ENCODE results near the gene WDR64. TPM values are rescaled to one million over a fixed set of nuclear protein-coding genes. Genes with fewer than 3 reads are reported as not detected.

WDR64 gene
- total and polyA plus RNA-seq, 3 donors from 2014 or later = 4.3 to 7.1 (median 5.5) TPM

GRCh38 chr1:241682921-241683320 lies 30.8 kb downstream of the WDR64 start:
- no peak overlapping the region for H3K4me3 ChIP-seq
- TF ChIP-seq CTCF (IDR thresholded peaks at IDR 0.05) (no peak), POLR2A (IDR thresholded peaks at IDR 0.05) (no peak)
- no peaks in the 10 kb centered on the region for H3K9me3 ChIP-seq
- intact Hi-C loops (cut with DNase I; ENCODE audit: low total_unique reads) = no loop called here
- no peak overlapping the region for H3K27ac ChIP-seq
- WGBS, 2 donors = 94 to 96% methylated on average over 2 of the region's 2 CpGs
- no peaks in the 10 kb centered on the region for H3K36me3 ChIP-seq (ENCODE audit: low read depth, missing control alignments)
- DNase-seq = no peak
- no peaks in the 10 kb centered on the region for H3K4me1 ChIP-seq
- H3K27me3 ChIP-seq = no peaks in the 10 kb centered on the region

DNA sequence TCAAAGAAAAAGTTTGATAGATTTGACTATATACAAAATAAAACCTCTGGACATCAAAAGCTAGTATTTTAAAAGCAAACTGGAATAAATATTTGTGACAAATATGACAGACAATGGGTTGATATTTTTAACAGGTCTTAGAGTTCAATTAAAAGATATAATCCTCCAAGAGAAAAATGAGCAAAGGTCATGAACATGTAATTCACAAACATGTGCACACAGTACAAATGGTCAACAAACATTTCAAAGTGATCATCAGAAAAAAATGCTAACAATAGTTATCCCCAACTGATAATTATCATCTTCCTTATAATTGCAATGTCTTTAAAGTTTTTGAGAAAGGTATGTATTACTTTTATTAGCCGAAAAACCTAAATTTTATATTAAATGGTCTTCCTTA lies 32.0 kb downstream of the WDR64 start:
- intact Hi-C loops (cut with DNase I; ENCODE audit: low total_unique reads) = no loop called here
- Histone ChIP-seq H3K4me3 (no peak overlapping the region), H3K4me1 (no peaks in the 10 kb centered on the region), H3K27ac (no peak overlapping the region), H3K36me3 (ENCODE audit: low read depth, missing control alignments) (no peaks in the 10 kb centered on the region), H3K9me3 (no peaks in the 10 kb centered on the region), H3K27me3 (no peaks in the 10 kb centered on the region)
- TF ChIP-seq CTCF (IDR thresholded peaks at IDR 0.05) (no peak), POLR2A (IDR thresholded peaks at IDR 0.05) (no peak)
- WGBS, 2 donors = 92 to 96% methylated on average over 1 of the region's 1 CpG
- no peak for DNase-seq

- DNase-seq = no peak
- intact Hi-C loops (cut with DNase I; ENCODE audit: low total_unique reads) = no loop called here
- Histone ChIP-seq H3K4me1 (no peaks in the 10 kb centered on the region), H3K27ac (peak overlapping the region; percentile 11 to 41), H3K4me3 (no peak overlapping the region), H3K9me3 (no peaks in the 10 kb centered on the region), H3K27me3 (no peaks in the 10 kb centered on the region), H3K36me3 (ENCODE audit: low read depth, missing control alignments) (no peaks in the 10 kb centered on the region)
- WGBS, 2 donors = 55 to 58% methylated on average over 2 of the region's 2 CpGs
- no peak for TF ChIP-seq POLR2A (IDR thresholded peaks at IDR 0.05)
Observed at GRCh38 chr1:241688940-241689368, 36.9 kb downstream of the WDR64 start.

DNA sequence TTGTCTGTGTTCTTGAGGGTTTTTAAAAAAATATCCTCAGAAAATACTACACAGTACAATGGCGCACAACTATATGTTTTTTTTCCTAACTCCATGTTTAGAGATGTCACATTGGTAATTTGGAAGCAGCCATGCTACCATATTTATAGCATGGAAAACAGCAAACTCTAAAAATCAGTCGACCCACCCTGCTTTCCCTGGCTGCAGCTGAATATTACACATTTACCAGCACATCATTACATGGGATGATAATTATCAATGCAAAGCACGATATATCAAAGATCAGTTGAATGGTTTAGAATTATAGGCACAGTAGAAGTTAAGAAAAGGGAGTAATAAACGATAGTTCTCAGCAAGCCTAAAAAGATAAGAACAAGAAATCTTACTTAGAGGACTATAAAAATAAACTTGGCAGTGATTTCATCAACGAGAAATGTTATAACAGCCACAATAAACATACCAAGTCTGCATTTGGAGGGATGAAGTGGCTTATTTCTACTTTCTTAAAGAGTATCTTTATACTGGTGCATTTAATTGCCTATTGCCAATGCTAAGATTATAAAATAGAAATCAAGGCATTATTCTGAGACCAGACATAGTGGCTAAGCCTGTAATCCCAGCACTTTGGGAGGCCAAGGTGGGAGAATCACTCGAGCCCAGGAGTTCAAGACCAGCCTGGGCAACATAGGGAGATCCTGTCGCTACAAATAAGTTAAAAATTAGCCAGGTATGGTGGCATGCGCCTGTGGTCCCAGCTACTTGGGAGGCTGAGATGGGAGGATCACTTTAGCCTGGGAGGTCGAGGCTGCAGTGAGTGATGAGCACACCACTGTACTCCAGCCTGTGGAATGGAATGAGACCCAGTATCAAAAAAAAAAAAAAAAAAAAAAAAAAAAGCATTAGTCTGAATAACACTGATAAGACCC lies 43.4 kb downstream of the WDR64 start:
- Histone ChIP-seq H3K9me3 (no peaks in the 10 kb centered on the region), H3K4me1 (peaks cover 3% of the 10 kb centered on the region), H3K4me3 (no peak overlapping the region), H3K27me3 (no peaks in the 10 kb centered on the region), H3K27ac (no peak overlapping the region), H3K36me3 (ENCODE audit: low read depth, missing control alignments) (no peaks in the 10 kb centered on the region)
- 61 to 64% methylated on average over 9 of the region's 9 CpGs for WGBS, 2 donors
- intact Hi-C loops (cut with DNase I; ENCODE audit: low total_unique reads) = no loop called here
- TF ChIP-seq POLR2A (IDR thresholded peaks at IDR 0.05) = no peak
- no peak for TF ChIP-seq CTCF (IDR thresholded peaks at IDR 0.05)
- no peak for DNase-seq

- peaks cover 3% of the 10 kb centered on the region for H3K4me1 ChIP-seq
- intact Hi-C loops (cut with DNase I; ENCODE audit: low total_unique reads) = no loop called here
- H3K27me3 ChIP-seq = no peaks in the 10 kb centered on the region
- no peak overlapping the region for H3K27ac ChIP-seq
- TF ChIP-seq CTCF (IDR thresholded peaks at IDR 0.05) (no peak), POLR2A (IDR thresholded peaks at IDR 0.05) (no peak)
- no peak overlapping the region for H3K4me3 ChIP-seq
- no peak for DNase-seq
- H3K9me3 ChIP-seq = no peaks in the 10 kb centered on the region
- no peaks in the 10 kb centered on the region for H3K36me3 ChIP-seq (ENCODE audit: low read depth, missing control alignments)
- WGBS, 2 donors = 75 to 76% methylated on average over 6 of the region's 6 CpGs
Observed at GRCh38 chr1:241696172-241696814, 44.2 kb downstream of the WDR64 start.

Data from testis (tissue), 3 donors.